Measurements from ENCODE around the gene SV2C. TPM values are rescaled to one million over a fixed set of nuclear protein-coding genes. Genes with fewer than 3 reads are reported as not detected.

SV2C gene
- total and polyA plus RNA-seq, 2 donors (not counting 1 experiment from before 2014, with no cell fraction given), result not detected

- H3K9ac ChIP-seq (ENCODE audit: insufficient read depth, low read length), result no peak overlapping the region
- no peak overlapping the region for H3K27ac ChIP-seq (ENCODE audit: insufficient read depth, low read length)
- no peak for DNase-seq (ENCODE audit: low read depth in 2 of 2)
- no peak for TF ChIP-seq CTCF (conservative IDR thresholded peaks at IDR 0.05 in 1 of 2, IDR thresholded peaks at IDR 0.05 in 1 of 2; ENCODE audit: low read depth in 1 of 2, low read length in 2 of 2)
- no peak for TF ChIP-seq EZH2 (IDR thresholded peaks at IDR 0.05; ENCODE audit: low read length, missing control alignments)
- no peaks in the 10 kb centered on the region for H4K20me1 ChIP-seq (ENCODE audit: control insufficient read depth, extremely low read depth, insufficient read depth, low read length)
- no peaks in the 10 kb centered on the region for H3K79me2 ChIP-seq (ENCODE audit: control insufficient read depth, insufficient read depth, low read length)
- no peaks in the 10 kb centered on the region for H3K27me3 ChIP-seq (ENCODE audit: control insufficient read depth, insufficient read depth, low read length)
- no peaks in the 10 kb centered on the region for H3K36me3 ChIP-seq (ENCODE audit: control insufficient read depth, insufficient read depth, low read length)
- no peaks in the 10 kb centered on the region for H3K9me3 ChIP-seq (ENCODE audit: control insufficient read depth, insufficient read depth, low read depth, low read length)
- no peaks in the 10 kb centered on the region for H3K4me1 ChIP-seq (ENCODE audit: control insufficient read depth, extremely low read depth, insufficient read depth, low read length)
- no peak overlapping the region for H3K4me2 ChIP-seq (ENCODE audit: extremely low read depth, insufficient read depth, low read length)
- H2AFZ ChIP-seq (ENCODE audit: low read length), result no peak overlapping the region
- H3K4me3 ChIP-seq (replicated peaks in 1 of 4; ENCODE audit: control extremely low read depth in 1 of 4, insufficient read depth in 1 of 4, low read depth in 3 of 4, low read length in 4 of 4), result no peak overlapping the region
These were observed 136.5 kb downstream of the SV2C start for GRCh38 chr5:76219636-76220035.

GRCh38 chr5:76221311-76221710 lies 138.1 kb downstream of the SV2C start:
- Histone ChIP-seq H3K4me1 (ENCODE audit: control insufficient read depth, extremely low read depth, insufficient read depth, low read length) (no peaks in the 10 kb centered on the region), H4K20me1 (ENCODE audit: control insufficient read depth, extremely low read depth, insufficient read depth, low read length) (no peaks in the 10 kb centered on the region), H3K4me2 (ENCODE audit: extremely low read depth, insufficient read depth, low read length) (no peak overlapping the region), H3K4me3 (replicated peaks in 1 of 4; ENCODE audit: control extremely low read depth in 1 of 4, insufficient read depth in 1 of 4, low read depth in 3 of 4, low read length in 4 of 4) (no peak overlapping the region), H3K9me3 (ENCODE audit: control insufficient read depth, insufficient read depth, low read depth, low read length) (no peaks in the 10 kb centered on the region), H3K79me2 (ENCODE audit: control insufficient read depth, insufficient read depth, low read length) (no peaks in the 10 kb centered on the region), H3K9ac (ENCODE audit: insufficient read depth, low read length) (no peak overlapping the region), H3K36me3 (ENCODE audit: control insufficient read depth, insufficient read depth, low read length) (no peaks in the 10 kb centered on the region), H3K27me3 (ENCODE audit: control insufficient read depth, insufficient read depth, low read length) (no peaks in the 10 kb centered on the region), H2AFZ (ENCODE audit: low read length) (no peak overlapping the region), H3K27ac (ENCODE audit: insufficient read depth, low read length) (no peak overlapping the region)
- no peak for DNase-seq (ENCODE audit: low read depth in 2 of 2)
- TF ChIP-seq EZH2 (IDR thresholded peaks at IDR 0.05; ENCODE audit: low read length, missing control alignments) (no peak), CTCF (conservative IDR thresholded peaks at IDR 0.05 in 1 of 2, IDR thresholded peaks at IDR 0.05 in 1 of 2; ENCODE audit: low read depth in 1 of 2, low read length in 2 of 2) (no peak)

- H3K9ac ChIP-seq (ENCODE audit: insufficient read depth, low read length), result no peak overlapping the region
- TF ChIP-seq CTCF (conservative IDR thresholded peaks at IDR 0.05 in 1 of 2, IDR thresholded peaks at IDR 0.05 in 1 of 2; ENCODE audit: low read depth in 1 of 2, low read length in 2 of 2) (no peak), EZH2 (IDR thresholded peaks at IDR 0.05; ENCODE audit: low read length, missing control alignments) (no peak)
- H2AFZ ChIP-seq (ENCODE audit: low read length), result no peak overlapping the region
These were observed 139.1 kb downstream of the SV2C start for GRCh38 chr5:76222318-76222717.

More at GRCh38 chr5:76222318-76222717, 139.1 kb downstream of the SV2C start:
- Histone ChIP-seq H4K20me1 (ENCODE audit: control insufficient read depth, extremely low read depth, insufficient read depth, low read length) (no peaks in the 10 kb centered on the region), H3K9me3 (ENCODE audit: control insufficient read depth, insufficient read depth, low read depth, low read length) (no peaks in the 10 kb centered on the region), H3K36me3 (ENCODE audit: control insufficient read depth, insufficient read depth, low read length) (no peaks in the 10 kb centered on the region), H3K4me2 (ENCODE audit: extremely low read depth, insufficient read depth, low read length) (no peak overlapping the region), H3K27me3 (ENCODE audit: control insufficient read depth, insufficient read depth, low read length) (no peaks in the 10 kb centered on the region), H3K4me1 (ENCODE audit: control insufficient read depth, extremely low read depth, insufficient read depth, low read length) (no peaks in the 10 kb centered on the region), H3K79me2 (ENCODE audit: control insufficient read depth, insufficient read depth, low read length) (no peaks in the 10 kb centered on the region), H3K27ac (ENCODE audit: insufficient read depth, low read length) (no peak overlapping the region), H3K4me3 (replicated peaks in 1 of 4; ENCODE audit: control extremely low read depth in 1 of 4, insufficient read depth in 1 of 4, low read depth in 3 of 4, low read length in 4 of 4) (no peak overlapping the region)
- no peak for DNase-seq (ENCODE audit: low read depth in 2 of 2)

Measured in fibroblast of lung (primary cell).